NCI-H82 treated with DMSO at 0.1 percent for 48 hours (cell line): ENCODE data around the gene FLYWCH2.

Source experiments
- DNase-seq: peaks from one replicate; lab custom pipeline; 2025; ENCODE audit not compliant: unreplicated experiment; lab: John Stamatoyannopoulos, UW

FLYWCH2 gene

GRCh38 chr16:2853531-2854073, 29.4 kb upstream of the FLYWCH2 start:
- DNase-seq, result no peak

- DNase-seq, result no peak
These were observed 28.2 kb upstream of the FLYWCH2 start for GRCh38 chr16:2854700-2855309.

GRCh38 chr16:2855536-2855935, 27.5 kb upstream of the FLYWCH2 start:
- no peak for DNase-seq

GRCh38 chr16:2856061-2856670, 26.8 kb upstream of the FLYWCH2 start:
- no peak for DNase-seq

- DNase-seq, result no peak
These were observed 26.1 kb upstream of the FLYWCH2 start for GRCh38 chr16:2856686-2857450.

GRCh38 chr16:2857451-2858244, 25.4 kb upstream of the FLYWCH2 start, which contains the start of gene PRSS22:
TSS of gene PRSS22 (minus strand) at chr16:2858170. CDS start at chr16:2858104, 66 bp downstream.
- DNase-seq, result no peak

GRCh38 chr16:2858245-2859025, 24.6 kb upstream of the FLYWCH2 start:
- DNase-seq, result no peak

- DNase-seq, result no peak
These were observed 23.2 kb upstream of the FLYWCH2 start for GRCh38 chr16:2859686-2860265.

GRCh38 chr16:2860826-2861567, 22.0 kb upstream of the FLYWCH2 start:
- no peak for DNase-seq

- no peak for DNase-seq
These were observed 17.4 kb upstream of the FLYWCH2 start for GRCh38 chr16:2865651-2866050.

GRCh38 chr16:2866431-2866830, 16.6 kb upstream of the FLYWCH2 start:
- no peak for DNase-seq

GRCh38 chr16:2867661-2867986, 15.4 kb upstream of the FLYWCH2 start:
- no peak for DNase-seq

- DNase-seq, result peak; percentile 76
These were observed 14.8 kb upstream of the FLYWCH2 start for GRCh38 chr16:2867987-2868789.

GRCh38 chr16:2871926-2872325, 11.1 kb upstream of the FLYWCH2 start:
- no peak for DNase-seq

- no peak for DNase-seq
These were observed 8.7 kb upstream of the FLYWCH2 start for GRCh38 chr16:2874032-2874911.

GRCh38 chr16:2874912-2875362, 8.1 kb upstream of the FLYWCH2 start:
- peak; percentile 55 for DNase-seq

- DNase-seq, result no peak
These were observed 3.0 kb upstream of the FLYWCH2 start for GRCh38 chr16:2879854-2880508.
